C4-2B (cell line): ENCODE results near the gene RIMS1.

Experiments used
- ZFX ChIP-seq: fragments of 450-650 bp; IDR thresholded peaks from 2 replicates; pipeline ENCODE4 v1.6.1; 2017
- TF ChIP-seq, protein P1 (sequence below): fragments of 450-650 bp; conservative IDR thresholded peaks from 2 replicates; pipeline ENCODE4 v1.5.1; 2017; ENCODE audit warnings: mild to moderate bottlenecking

DNA sequence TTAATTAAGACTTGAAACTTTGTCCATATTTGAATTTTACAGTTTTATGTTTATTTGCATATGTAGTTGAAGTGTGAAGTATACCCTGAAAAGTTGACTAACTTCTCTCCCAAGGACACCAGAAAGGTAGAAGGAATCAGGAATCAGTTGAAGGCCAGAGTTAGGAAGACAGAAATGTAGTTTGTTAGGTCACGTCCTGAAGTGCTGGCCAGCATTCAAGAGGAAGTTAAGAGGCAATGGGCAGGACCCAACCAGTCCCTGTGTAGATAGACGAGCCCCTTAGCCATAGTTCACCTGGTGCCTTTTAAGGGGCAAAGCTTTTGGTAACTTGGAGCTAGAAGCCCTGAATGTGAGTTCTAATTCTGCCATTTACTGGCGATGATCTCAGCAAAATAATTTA is 485.1 kb downstream of the RIMS1 start:
- TF ChIP-seq, protein P1, sequence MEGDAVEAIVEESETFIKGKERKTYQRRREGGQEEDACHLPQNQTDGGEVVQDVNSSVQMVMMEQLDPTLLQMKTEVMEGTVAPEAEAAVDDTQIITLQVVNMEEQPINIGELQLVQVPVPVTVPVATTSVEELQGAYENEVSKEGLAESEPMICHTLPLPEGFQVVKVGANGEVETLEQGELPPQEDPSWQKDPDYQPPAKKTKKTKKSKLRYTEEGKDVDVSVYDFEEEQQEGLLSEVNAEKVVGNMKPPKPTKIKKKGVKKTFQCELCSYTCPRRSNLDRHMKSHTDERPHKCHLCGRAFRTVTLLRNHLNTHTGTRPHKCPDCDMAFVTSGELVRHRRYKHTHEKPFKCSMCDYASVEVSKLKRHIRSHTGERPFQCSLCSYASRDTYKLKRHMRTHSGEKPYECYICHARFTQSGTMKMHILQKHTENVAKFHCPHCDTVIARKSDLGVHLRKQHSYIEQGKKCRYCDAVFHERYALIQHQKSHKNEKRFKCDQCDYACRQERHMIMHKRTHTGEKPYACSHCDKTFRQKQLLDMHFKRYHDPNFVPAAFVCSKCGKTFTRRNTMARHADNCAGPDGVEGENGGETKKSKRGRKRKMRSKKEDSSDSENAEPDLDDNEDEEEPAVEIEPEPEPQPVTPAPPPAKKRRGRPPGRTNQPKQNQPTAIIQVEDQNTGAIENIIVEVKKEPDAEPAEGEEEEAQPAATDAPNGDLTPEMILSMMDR: no peak
- TF ChIP-seq ZFX: no peak
